Gastroesophageal sphincter (tissue), 4 donors: ENCODE measurements around the gene R3HCC1L. TPM values are rescaled to one million over a fixed set of nuclear protein-coding genes. Genes with fewer than 3 reads are reported as not detected.
"Not testable (repeated sequence)": the region's sequence is repeated elsewhere in the genome, so short reads cannot be mapped to it uniquely, and the experiment has no call there.

ENCODE experiments used
- ATAC-seq: fragments of 150-250 bp; one replicate; pipeline ENCODE4 v1.9.1; 2016; ENCODE audit warnings: mild to moderate bottlenecking, moderate library complexity
- H3K27ac ChIP-seq, 4 donors: fragments of 200-600 bp; sonication (generic) in 3 of 4; 1 replicate in 3 of 4; 2 replicates in 1 of 4; pipeline ENCODE4 v1.5.1; 2016 to 2019
- H3K27me3 ChIP-seq: fragments of 200-600 bp; sonication (generic); one replicate; pipeline ENCODE4 v1.5.1; 2019
- H3K36me3 ChIP-seq, 2 donors: fragments of 200-600 bp; sonication (generic); one replicate each; pipeline ENCODE4 v1.5.1; 2019; ENCODE audit warnings: control low read depth in 1 of 2
- H3K4me1 ChIP-seq, 3 donors: fragments of 200-600 bp; sonication (generic); 1 replicate in 2 of 3; 2 replicates in 1 of 3; pipeline ENCODE4 v1.5.1; 2016 to 2019; ENCODE audit warnings: control low read depth in 2 of 3
- H3K4me3 ChIP-seq, 2 donors: fragments of 200-600 bp; sonication (generic); one replicate each; pipeline ENCODE4 v1.5.1; 2019; ENCODE audit warnings: mild to moderate bottlenecking in 1 of 2, moderate library complexity in 1 of 2
- H3K9me3 ChIP-seq, 3 donors: fragments of 200-600 bp; sonication (generic); one replicate each; pipeline ENCODE4 v1.5.1; 2017 to 2019; ENCODE audit warnings: control low read depth in 2 of 3
- CTCF ChIP-seq, 4 experiments: fragments of 200-600 bp in 2 of 4; fragments of 450-650 bp in 2 of 4; sonication (generic) in 1 of 4; IDR thresholded peaks; one replicate each; pipeline ENCODE4 v1.5.1; 2017 to 2019; ENCODE audit warnings: antibody characterized with exemption in 4 of 4, mild to moderate bottlenecking in 2 of 4, moderate library complexity in 2 of 4
- EP300 ChIP-seq: sonication (generic); formaldehyde crosslinking; IDR thresholded peaks from one replicate; pipeline ENCODE4 v1.6.1; 2017; ENCODE audit warnings: antibody characterized with exemption, mild to moderate bottlenecking
- POLR2A ChIP-seq, 2 donors: fragments of 450-650 bp; IDR thresholded peaks; one replicate each; pipeline ENCODE4 v1.6.1; 2017; ENCODE audit warnings: antibody characterized with exemption in 2 of 2, mild to moderate bottlenecking in 2 of 2, moderate library complexity in 1 of 2
- POLR2AphosphoS5 ChIP-seq: sonication (generic); formaldehyde crosslinking; IDR thresholded peaks from one replicate; pipeline ENCODE4 v1.6.1; 2017; ENCODE audit warnings: antibody characterized with exemption
- WGBS, 2 donors: methylation state at CpG; one replicate each; pipeline ENCODE4 v1.1.5; 2018; ENCODE audit warnings: low coverage in 1 of 2; 5-methylcytosine and 5-hydroxymethylcytosine counted together
- total RNA-seq, 4 donors: library from RNA; depleted of rRNA; stranded (reverse); fragments of >200 nt; gene quantifications; one replicate each; pipeline ENCODE4 v1.1.0, GENCODE V29; 2016

The R3HCC1L gene
- total RNA-seq, 4 donors from 2014 or later, result 9.0 to 15.4 (median 13.7) TPM

- peaks cover 0 to 6% of the 10 kb centered on the region in 2 donors for H3K36me3 ChIP-seq
- no peaks in the 10 kb centered on the region for H3K4me1 ChIP-seq
- 100% methylated on average over 1 of the region's 1 CpG for WGBS, 2 donors
- no peaks in the 10 kb centered on the region for H3K27me3 ChIP-seq
- no peak for ATAC-seq
- peaks cover 0 to 7% (median 0%) of the 10 kb centered on the region in 3 donors for H3K9me3 ChIP-seq
- no peak overlapping the region for H3K4me3 ChIP-seq
- TF ChIP-seq EP300, result no peak
- H3K27ac ChIP-seq, result no peak overlapping the region
Observed at GRCh38 chr10:98149858-98150257, 15.4 kb downstream of the R3HCC1L start.

GRCh38 chr10:98150544-98150943 lies 16.1 kb downstream of the R3HCC1L start:
- Histone ChIP-seq H3K4me1 (no peaks in the 10 kb centered on the region), H3K4me3 (no peak overlapping the region), H3K27me3 (no peaks in the 10 kb centered on the region), H3K36me3 (peaks cover 0 to 6% of the 10 kb centered on the region in 2 donors), H3K9me3 (peaks cover 0 to 7% (median 0%) of the 10 kb centered on the region in 3 donors), H3K27ac (no peak overlapping the region)
- ATAC-seq, result no peak
- TF ChIP-seq EP300 (no peak), POLR2AphosphoS5 (no peak)
- WGBS, 2 donors, result 85 to 90% methylated on average over 2 to 4 of the region's 5 CpGs

GRCh38 chr10:98152778-98153177 lies 18.3 kb downstream of the R3HCC1L start:
- H3K4me1 ChIP-seq, ATAC-seq, H3K4me3 ChIP-seq, H3K27me3 ChIP-seq, H3K36me3 ChIP-seq, H3K9me3 ChIP-seq, H3K27ac ChIP-seq: not testable (repeated sequence)
- WGBS, 2 donors, result 100% methylated on average over 1 of the region's 30 CpGs; no CpG with 5 or more reads in 1 of the 2 donors

GRCh38 chr10:98153213-98153958 lies 18.9 kb downstream of the R3HCC1L start:
- not testable (repeated sequence) for ATAC-seq

GRCh38 chr10:98154076-98154475 lies 19.6 kb downstream of the R3HCC1L start:
- WGBS, 2 donors, result 83 to 89% methylated on average over 2 to 3 of the region's 3 CpGs
- no peak overlapping the region for H3K27ac ChIP-seq
- H3K4me3 ChIP-seq, result no peak overlapping the region
- H3K4me1 ChIP-seq, result no peaks in the 10 kb centered on the region
- H3K36me3 ChIP-seq, result peaks cover 0 to 6% of the 10 kb centered on the region in 2 donors
- H3K27me3 ChIP-seq, result no peaks in the 10 kb centered on the region
- TF ChIP-seq EP300 (no peak), CTCF (IDR thresholded peaks at IDR 0.05) (no peak), POLR2A (IDR thresholded peaks at IDR 0.05) (no peak), POLR2AphosphoS5 (no peak)
- ATAC-seq, result no peak
- H3K9me3 ChIP-seq, result peaks cover 0 to 7% (median 0%) of the 10 kb centered on the region in 3 donors

More at GRCh38 chr10:98153213-98153958, 18.9 kb downstream of the R3HCC1L start:
- not testable (repeated sequence) for H3K36me3 ChIP-seq, H3K9me3 ChIP-seq, H3K27me3 ChIP-seq, H3K27ac ChIP-seq, H3K4me3 ChIP-seq, H3K4me1 ChIP-seq
- WGBS, 2 donors, result 53 to 81% methylated on average over 5 to 7 of the region's 8 CpGs

GRCh38 chr10:98158576-98158975 lies 24.1 kb downstream of the R3HCC1L start:
- H3K9me3 ChIP-seq, result no peaks in the 10 kb centered on the region
- peaks cover 0 to 5% of the 10 kb centered on the region in 2 donors for H3K36me3 ChIP-seq
- H3K27me3 ChIP-seq, result no peaks in the 10 kb centered on the region
- H3K27ac ChIP-seq, result no peak overlapping the region
- H3K4me1 ChIP-seq, result peaks cover 0 to 9% (median 0%) of the 10 kb centered on the region in 3 donors
- WGBS, 2 donors, result 77 to 93% methylated on average over 1 of the region's 1 CpG
- H3K4me3 ChIP-seq, result no peak overlapping the region
- TF ChIP-seq POLR2AphosphoS5, result no peak
- no peak for TF ChIP-seq POLR2A (IDR thresholded peaks at IDR 0.05)
- TF ChIP-seq EP300, result no peak
- TF ChIP-seq CTCF (IDR thresholded peaks at IDR 0.05), result no peak
- ATAC-seq, result no peak

GRCh38 chr10:98163941-98164340 lies 29.5 kb downstream of the R3HCC1L start:
- peaks cover 0 to 45% of the 10 kb centered on the region in 2 donors for H3K36me3 ChIP-seq
- H3K27me3 ChIP-seq, result no peaks in the 10 kb centered on the region
- ATAC-seq, result no peak
- 83 to 86% methylated on average over 5 of the region's 5 CpGs for WGBS, 2 donors
- no peaks in the 10 kb centered on the region for H3K9me3 ChIP-seq
- no peak for TF ChIP-seq POLR2A (IDR thresholded peaks at IDR 0.05)
- no peak for TF ChIP-seq CTCF (IDR thresholded peaks at IDR 0.05)
- no peak for TF ChIP-seq POLR2AphosphoS5
- no peak for TF ChIP-seq EP300
- peaks cover 0 to 9% (median 0%) of the 10 kb centered on the region in 3 donors for H3K4me1 ChIP-seq
- H3K4me3 ChIP-seq, result no peak overlapping the region
- no peak overlapping the region for H3K27ac ChIP-seq
